HEK293T (cell line): Measurements from ENCODE around the gene FAM227A.

Source experiments
- CTCF ChIA-PET: fragments of 350-600 bp; formaldehyde crosslinking; extraction: SDS; loops from one replicate; lab custom pipeline; 2021; ENCODE audit warnings: antibody characterized with exemption, inconsistent platforms; lab: Yijun Ruan, JAX
- POLR2A ChIA-PET: fragments of 350-600 bp; formaldehyde crosslinking; extraction: SDS; loops from one replicate; lab custom pipeline; 2020; ENCODE audit warnings: antibody characterized with exemption, inconsistent platforms; lab: Yijun Ruan, JAX
- DNase-seq: peaks from one replicate; pipeline ENCODE4 v3.0.0; 2012; ENCODE audit warnings: mixed read lengths; ENCODE audit errors: extremely low spot score
- ARNT ChIP-seq: fragments of 450-650 bp; IDR thresholded peaks from 2 replicates; pipeline ENCODE4 v1.6.1; 2017; ENCODE audit warnings: mild to moderate bottlenecking
- BHLHE40 ChIP-seq: fragments of 450-650 bp; IDR thresholded peaks from 2 replicates; pipeline ENCODE4 v1.6.1; 2016; ENCODE audit warnings: mild to moderate bottlenecking, moderate library complexity, borderline replicate concordance
- CTBP1 ChIP-seq: fragments of 450-650 bp; IDR thresholded peaks from 2 replicates; pipeline ENCODE4 v1.6.1; 2016; ENCODE audit warnings: borderline replicate concordance
- ELF4 ChIP-seq: fragments of 450-650 bp; IDR thresholded peaks from 2 replicates; pipeline ENCODE4 v1.6.1; 2017; ENCODE audit warnings: antibody characterized with exemption
- FOXA1 ChIP-seq: fragments of 450-650 bp; IDR thresholded peaks from 2 replicates; pipeline ENCODE4 v1.6.1; 2016; ENCODE audit warnings: mild to moderate bottlenecking
- FOXK2 ChIP-seq: fragments of 450-650 bp; IDR thresholded peaks from 2 replicates; pipeline ENCODE4 v1.6.1; 2016; ENCODE audit warnings: mild to moderate bottlenecking
- FOXM1 ChIP-seq: fragments of 450-650 bp; IDR thresholded peaks from 2 replicates; pipeline ENCODE4 v1.6.1; 2017; ENCODE audit warnings: mild to moderate bottlenecking, borderline replicate concordance
- HDGF ChIP-seq: fragments of 450-650 bp; IDR thresholded peaks from 2 replicates; pipeline ENCODE4 v1.6.1; 2017; ENCODE audit warnings: antibody characterized with exemption, borderline replicate concordance
- L3MBTL2 ChIP-seq: fragments of 450-650 bp; conservative IDR thresholded peaks from 2 replicates; pipeline ENCODE4 v1.6.1; 2016; ENCODE audit warnings: mild to moderate bottlenecking
- LEF1 ChIP-seq: fragments of 450-650 bp; IDR thresholded peaks from 2 replicates; pipeline ENCODE4 v1.6.1; 2017; ENCODE audit warnings: mild to moderate bottlenecking, borderline replicate concordance
- NFRKB ChIP-seq: fragments of 450-650 bp; IDR thresholded peaks from 2 replicates; pipeline ENCODE4 v1.6.1; 2016; ENCODE audit warnings: mild to moderate bottlenecking, moderate library complexity
- PKNOX1 ChIP-seq: fragments of 450-650 bp; IDR thresholded peaks from 2 replicates; pipeline ENCODE4 v1.6.1; 2016
- SP1 ChIP-seq: fragments of 450-650 bp; IDR thresholded peaks from 2 replicates; pipeline ENCODE4 v1.6.1; 2017
- SUZ12 ChIP-seq: fragments of 450-650 bp; IDR thresholded peaks from 2 replicates; pipeline ENCODE4 v1.6.1; 2016; ENCODE audit warnings: mild to moderate bottlenecking
- TARDBP ChIP-seq: fragments of 450-650 bp; IDR thresholded peaks from 2 replicates; pipeline ENCODE4 v1.6.1; 2016
- ZNF384 ChIP-seq: fragments of 450-650 bp; IDR thresholded peaks from 2 replicates; pipeline ENCODE4 v1.6.1; 2016

The FAM227A gene

GRCh38 chr22:38700270-38700788 is 44.1 kb upstream of the FAM227A start:
- ChIA-PET POLR2A (interaction anchor here (1.5 to 4.4 kb wide), 3 partner anchors 12 to 619 kb away, joined by 7 to 65 read pairs (median 7); partner anchors contain the start of genes RPL3 and TOMM22), CTCF (no interaction called here)
- DNase-seq: no peak
- TF ChIP-seq L3MBTL2: peak; percentile 64
- no peak for TF ChIP-seq SUZ12

- CTCF ChIA-PET: interaction anchor here (1.4 kb wide), 1 partner anchor 18 kb away, joined by 5 read pairs; the partner anchor contains the start of gene TOMM22
Measured at GRCh38 chr22:38699784-38700183, 43.6 kb upstream of the FAM227A start.

GRCh38 chr22:38699143-38699542 is 43.0 kb upstream of the FAM227A start:
- DNase-seq: no peak
- ChIA-PET CTCF (interaction anchor here (0.6 to 1.4 kb wide), 2 partner anchors 18 to 125 kb away, joined by 4 to 5 read pairs; partner anchors contain the start of gene TOMM22), POLR2A (interaction anchor here (0.7 to 4.4 kb wide), 8 partner anchors 9 to 620 kb away, joined by 3 to 65 read pairs (median 6); partner anchors contain the start of genes RPL3 and TOMM22)
- no peak for TF ChIP-seq LEF1
- TF ChIP-seq ARNT: no peak
- no peak for TF ChIP-seq NFRKB

More at GRCh38 chr22:38699784-38700183, 43.6 kb upstream of the FAM227A start:
- DNase-seq: no peak
- POLR2A ChIA-PET: interaction anchor here (0.7 to 4.4 kb wide), 8 partner anchors 8 to 619 kb away, joined by 3 to 65 read pairs (median 6); partner anchors contain the start of genes RPL3 and TOMM22
- TF ChIP-seq ELF4 (no peak), PKNOX1 (peak; percentile 76)

- ChIA-PET POLR2A (interaction anchor here (1.1 to 4.4 kb wide), 6 partner anchors 13 to 621 kb away, joined by 3 to 65 read pairs (median 6); partner anchors contain the start of genes RPL3 and TOMM22), CTCF (interaction anchor here (0.6 to 1.4 kb wide), 2 partner anchors 17 to 125 kb away, joined by 4 to 5 read pairs; partner anchors contain the start of gene TOMM22)
- TF ChIP-seq NFRKB (no peak), FOXM1 (no peak), BHLHE40 (no peak), ARNT (no peak), FOXK2 (no peak), PKNOX1 (no peak), FOXA1 (no peak), ELF4 (no peak), SUZ12 (no peak), LEF1 (no peak), HDGF (no peak), ZNF384 (no peak), TARDBP (no peak), CTBP1 (no peak), SP1 (no peak), L3MBTL2 (no peak)
- DNase-seq: no peak
Measured at GRCh38 chr22:38698407-38699094, 42.4 kb upstream of the FAM227A start.

GRCh38 chr22:38697425-38698089 is 41.4 kb upstream of the FAM227A start:
- TF ChIP-seq BHLHE40: no peak
- TF ChIP-seq FOXK2: no peak
- no peak for TF ChIP-seq TARDBP
- TF ChIP-seq L3MBTL2: no peak
- no peak for TF ChIP-seq SP1
- no peak for TF ChIP-seq FOXM1
- no peak for TF ChIP-seq NFRKB
- TF ChIP-seq FOXA1: no peak
- TF ChIP-seq PKNOX1: no peak
- no peak for TF ChIP-seq ARNT
- DNase-seq: no peak
- ChIA-PET POLR2A (interaction anchor here (1.1 to 4.4 kb wide), 4 partner anchors 8 to 19 kb away, joined by 3 to 65 read pairs (median 6); partner anchors contain the start of genes GTPBP1 and TOMM22), CTCF (interaction anchor here (0.7 to 0.9 kb wide), 2 partner anchors 16 to 33 kb away, joined by 4 read pairs; partner anchors contain the start of gene TOMM22)
